Stimulated activated naive CD8-positive, alpha-beta T cell treated with anti-CD3 and anti-CD28 coated beads, Interleukin-15, Interleukin-2, amounts not matched to agents 100 U/mL and 50 U/mL, for 24 hours (primary cell): ENCODE measurements around the gene SVIL.
"Not testable (repeated sequence)": the region's sequence is repeated elsewhere in the genome, so short reads cannot be mapped to it uniquely, and the experiment has no call there.

Source experiments
- ATAC-seq: fragments of 150-1000 bp; cut with Tn5 transposase; one replicate; pipeline ENCODE4 v1.10.0; 2021
- DNase-seq: peaks from one replicate; pipeline ENCODE4 v3.0.0; 2021

The SVIL gene

GRCh38 chr10:29455095-29455494 lies 179.7 kb downstream of the SVIL start:
- ATAC-seq (no peak), DNase-seq (no peak)

- DNase-seq (no peak), ATAC-seq (no peak)
Observed at GRCh38 chr10:29454250-29454649, 180.5 kb downstream of the SVIL start.

- no peak for DNase-seq
- no peak for ATAC-seq
Observed at GRCh38 chr10:29452546-29452945, 182.2 kb downstream of the SVIL start.

- DNase-seq (no peak), ATAC-seq (no peak)
Observed at GRCh38 chr10:29451946-29452345, 182.8 kb downstream of the SVIL start.

- ATAC-seq (no peak), DNase-seq (no peak)
Observed at GRCh38 chr10:29450405-29450804, 184.4 kb downstream of the SVIL start.

GRCh38 chr10:29448756-29449592 lies 185.8 kb downstream of the SVIL start:
- DNase-seq, result peak; percentile 85

GRCh38 chr10:29448125-29448524 lies 186.6 kb downstream of the SVIL start:
- DNase-seq (no peak), ATAC-seq (no peak)

More at GRCh38 chr10:29448756-29449592, 185.8 kb downstream of the SVIL start:
- ATAC-seq, result peak; percentile 83

GRCh38 chr10:29446327-29446726 lies 188.4 kb downstream of the SVIL start:
- ATAC-seq, result no peak

GRCh38 chr10:29443745-29444523 lies 190.8 kb downstream of the SVIL start:
- DNase-seq, result peak; percentile 16
- ATAC-seq, result no peak

More at GRCh38 chr10:29446327-29446726, 188.4 kb downstream of the SVIL start:
- DNase-seq, result no peak

- ATAC-seq, result no peak
- no peak for DNase-seq
Observed at GRCh38 chr10:29440981-29441380, 193.8 kb downstream of the SVIL start.

GRCh38 chr10:29439005-29439404 lies 195.8 kb downstream of the SVIL start:
- ATAC-seq, DNase-seq: not testable (repeated sequence)

- DNase-seq, result no peak
- no peak for ATAC-seq
Observed at GRCh38 chr10:29438271-29438670, 196.5 kb downstream of the SVIL start.

GRCh38 chr10:29437871-29438270 lies 196.9 kb downstream of the SVIL start:
- ATAC-seq (no peak), DNase-seq (no peak)

GRCh38 chr10:29435809-29436501 lies 198.8 kb downstream of the SVIL start:
- ATAC-seq, result no peak
- no peak for DNase-seq

GRCh38 chr10:29434111-29434510 lies 200.7 kb downstream of the SVIL start:
- ATAC-seq (no peak), DNase-seq (no peak)

GRCh38 chr10:29431711-29432110 lies 203.1 kb downstream of the SVIL start:
- DNase-seq, result no peak

GRCh38 chr10:29430101-29430500 lies 204.7 kb downstream of the SVIL start:
- ATAC-seq, result no peak

More at GRCh38 chr10:29431711-29432110, 203.1 kb downstream of the SVIL start:
- ATAC-seq, result no peak

GRCh38 chr10:29428486-29428885 lies 206.3 kb downstream of the SVIL start:
- no peak for ATAC-seq
- DNase-seq, result no peak

More at GRCh38 chr10:29430101-29430500, 204.7 kb downstream of the SVIL start:
- no peak for DNase-seq

GRCh38 chr10:29427667-29428066 lies 207.1 kb downstream of the SVIL start:
- ATAC-seq (no peak), DNase-seq (no peak)

GRCh38 chr10:29426420-29426819 lies 208.4 kb downstream of the SVIL start:
- ATAC-seq, result no peak
- DNase-seq, result no peak

GRCh38 chr10:29424017-29424416 lies 210.8 kb downstream of the SVIL start:
- ATAC-seq (no peak), DNase-seq (no peak)

GRCh38 chr10:29420744-29421143 lies 214.0 kb downstream of the SVIL start:
- ATAC-seq, result no peak
- no peak for DNase-seq

GRCh38 chr10:29417324-29417723 lies 217.4 kb downstream of the SVIL start:
- DNase-seq, result no peak
- no peak for ATAC-seq
